ENCODE data around the gene KIRREL3.
"Not testable (repeated sequence)": the region's sequence is repeated elsewhere in the genome, so short reads cannot be mapped to it uniquely, and the experiment has no call there.

The KIRREL3 gene

DNA sequence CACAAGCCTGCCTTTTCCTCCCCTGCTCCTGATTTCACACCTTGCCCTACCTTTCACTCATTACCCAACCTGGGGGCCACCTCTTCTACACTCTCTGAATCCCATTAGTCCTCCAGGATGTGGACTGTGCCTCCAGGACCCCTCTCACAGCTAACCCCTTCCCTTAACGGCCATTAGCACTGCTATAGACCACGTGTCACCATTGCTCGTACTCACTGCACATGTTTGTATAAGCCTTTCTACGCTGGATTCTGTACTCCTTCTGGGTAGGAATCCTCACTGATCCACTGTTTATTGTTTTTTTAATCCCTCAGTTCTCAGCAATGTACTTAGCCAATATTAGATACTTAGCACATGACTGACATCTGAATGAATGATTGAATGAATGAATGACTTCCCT lies 40.9 kb downstream of the KIRREL3 start:
- no peak for DNase-seq (ENCODE audit: low read depth)
- TF ChIP-seq, protein P1, sequence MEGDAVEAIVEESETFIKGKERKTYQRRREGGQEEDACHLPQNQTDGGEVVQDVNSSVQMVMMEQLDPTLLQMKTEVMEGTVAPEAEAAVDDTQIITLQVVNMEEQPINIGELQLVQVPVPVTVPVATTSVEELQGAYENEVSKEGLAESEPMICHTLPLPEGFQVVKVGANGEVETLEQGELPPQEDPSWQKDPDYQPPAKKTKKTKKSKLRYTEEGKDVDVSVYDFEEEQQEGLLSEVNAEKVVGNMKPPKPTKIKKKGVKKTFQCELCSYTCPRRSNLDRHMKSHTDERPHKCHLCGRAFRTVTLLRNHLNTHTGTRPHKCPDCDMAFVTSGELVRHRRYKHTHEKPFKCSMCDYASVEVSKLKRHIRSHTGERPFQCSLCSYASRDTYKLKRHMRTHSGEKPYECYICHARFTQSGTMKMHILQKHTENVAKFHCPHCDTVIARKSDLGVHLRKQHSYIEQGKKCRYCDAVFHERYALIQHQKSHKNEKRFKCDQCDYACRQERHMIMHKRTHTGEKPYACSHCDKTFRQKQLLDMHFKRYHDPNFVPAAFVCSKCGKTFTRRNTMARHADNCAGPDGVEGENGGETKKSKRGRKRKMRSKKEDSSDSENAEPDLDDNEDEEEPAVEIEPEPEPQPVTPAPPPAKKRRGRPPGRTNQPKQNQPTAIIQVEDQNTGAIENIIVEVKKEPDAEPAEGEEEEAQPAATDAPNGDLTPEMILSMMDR (conservative IDR thresholded peaks at IDR 0.05; ENCODE audit: low read length), result no peak
- H3K4me3 ChIP-seq (ENCODE audit: low read length), result no peak overlapping the region

DNA sequence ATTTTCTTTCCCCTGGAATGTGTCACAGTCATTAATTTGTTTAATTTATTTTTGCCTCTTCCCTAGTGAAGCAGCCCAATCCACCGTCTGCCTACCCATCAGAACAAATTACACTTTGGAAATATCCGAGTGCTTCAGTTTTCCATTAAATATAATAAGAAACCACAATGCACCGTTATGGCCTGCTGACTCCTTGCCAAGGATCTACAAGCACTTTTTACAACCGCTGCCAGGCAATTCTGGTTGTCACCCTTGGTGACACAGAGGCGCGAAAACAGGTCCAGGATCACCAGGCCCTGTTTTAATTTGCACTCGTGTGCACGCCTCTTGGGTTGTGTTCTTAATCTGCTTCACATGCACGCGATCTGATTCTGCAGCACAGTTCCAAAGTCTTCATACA lies 43.9 kb downstream of the KIRREL3 start:
- TF ChIP-seq, protein P1 (conservative IDR thresholded peaks at IDR 0.05; ENCODE audit: low read length), result no peak
- DNase-seq (ENCODE audit: low read depth), result no peak
- H3K4me3 ChIP-seq (ENCODE audit: low read length), result no peak overlapping the region

DNA sequence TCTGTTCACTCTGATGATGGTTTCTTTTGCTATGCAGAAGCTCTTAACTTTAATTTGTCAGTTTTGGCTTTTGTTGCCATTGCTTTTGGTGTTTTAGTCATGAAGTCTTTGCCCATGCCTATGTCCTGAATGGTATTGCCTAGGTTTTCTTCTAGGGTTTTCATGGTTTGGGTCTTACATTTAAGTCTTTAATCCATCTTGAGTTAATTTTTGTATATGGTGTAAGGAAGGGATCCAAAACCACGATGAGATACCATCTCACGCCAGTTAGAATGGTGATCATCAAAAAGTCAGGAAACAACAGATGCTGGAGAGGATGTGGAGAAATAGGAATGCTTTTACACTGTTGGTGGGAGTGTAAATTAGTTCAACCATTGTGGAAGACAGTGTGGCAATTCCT lies 48.0 kb downstream of the KIRREL3 start:
- not testable (repeated sequence) for H3K4me3 ChIP-seq (ENCODE audit: low read length)
- DNase-seq (ENCODE audit: low read depth), result peak; percentile 87

DNA sequence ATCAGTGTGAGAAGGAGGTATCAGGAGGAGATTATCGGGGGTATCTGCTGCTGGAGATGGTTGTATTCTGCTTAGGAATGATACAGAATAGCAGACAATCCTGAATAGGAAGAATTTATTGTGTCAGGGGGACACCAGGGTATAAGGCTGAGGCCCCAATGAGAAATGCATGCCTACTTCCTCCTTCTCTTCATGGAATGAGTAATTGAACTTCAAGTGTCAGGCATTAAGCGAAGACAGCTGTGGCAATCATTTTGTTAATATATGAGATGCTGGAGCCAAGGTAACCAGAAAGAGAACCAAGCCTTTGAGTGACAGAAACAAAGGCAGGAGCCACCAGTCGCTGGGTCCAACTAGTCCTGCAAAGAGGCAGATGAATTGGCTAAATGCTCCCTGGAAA lies 49.1 kb downstream of the KIRREL3 start:
- DNase-seq (ENCODE audit: low read depth), result no peak
- H3K4me3 ChIP-seq (ENCODE audit: low read length), result no peak overlapping the region
- TF ChIP-seq, protein P1 (conservative IDR thresholded peaks at IDR 0.05; ENCODE audit: low read length), result no peak

DNA sequence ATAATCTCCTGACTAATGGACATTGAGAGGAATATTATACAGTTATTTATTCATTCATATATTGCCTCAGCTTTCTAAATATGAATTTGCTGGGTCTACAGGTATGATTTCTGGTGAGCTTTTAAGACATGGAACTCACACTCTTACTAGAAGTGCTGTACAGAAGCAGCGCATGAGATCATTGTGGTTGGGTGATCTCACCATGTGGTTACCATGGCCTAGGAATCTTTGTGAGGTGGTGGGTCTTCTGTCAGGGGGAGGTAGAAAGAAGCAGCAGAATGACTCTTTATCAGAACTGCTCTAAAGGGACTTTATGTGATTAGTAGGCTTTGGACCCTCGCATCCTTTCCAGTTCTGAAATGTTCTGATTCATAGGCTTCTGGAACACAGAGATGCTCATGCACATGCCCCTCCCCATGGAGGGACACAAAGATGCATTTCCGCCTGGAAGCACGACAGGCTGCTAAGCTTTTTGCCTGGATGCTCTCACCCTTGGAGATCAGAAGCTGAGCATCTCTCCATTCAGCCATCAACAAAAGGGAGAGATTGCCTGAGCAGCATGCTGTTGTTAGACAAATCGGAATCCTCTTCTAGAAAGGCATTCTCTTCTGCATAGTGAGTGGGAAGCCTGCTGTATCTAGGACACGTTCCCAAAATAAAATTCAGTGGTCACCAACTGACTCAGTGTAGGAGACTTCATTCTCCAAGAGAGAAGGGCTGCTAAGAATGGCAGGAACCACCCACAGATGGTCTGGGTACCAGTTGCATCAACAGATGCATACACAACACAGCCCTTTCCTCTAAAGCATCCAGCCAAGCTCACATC lies 51.3 kb downstream of the KIRREL3 start:
- H3K4me3 ChIP-seq (ENCODE audit: low read length), result no peak overlapping the region
- TF ChIP-seq, protein P1 (conservative IDR thresholded peaks at IDR 0.05; ENCODE audit: low read length), result no peak
- peak; percentile 70 for DNase-seq (ENCODE audit: low read depth)

DNA sequence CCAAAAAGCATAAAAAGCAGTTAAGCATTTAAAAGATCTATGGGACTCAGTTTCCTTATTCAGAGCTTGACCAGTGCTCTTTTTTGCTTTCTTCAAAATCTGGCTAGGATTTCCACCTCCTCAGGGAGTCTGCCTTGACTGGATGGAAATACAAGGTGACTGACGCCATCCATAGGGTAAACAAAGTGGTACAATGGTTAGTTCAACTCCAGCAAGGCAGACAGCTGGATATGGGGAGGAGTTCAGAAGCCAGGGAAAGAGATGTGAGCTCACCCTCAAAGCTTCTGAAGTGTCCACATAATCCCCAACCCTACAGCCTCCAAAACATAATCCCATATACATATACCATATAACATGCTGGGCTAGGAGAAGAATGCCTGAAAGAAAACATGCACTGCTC lies 52.0 kb downstream of the KIRREL3 start:
- no peak overlapping the region for H3K4me3 ChIP-seq (ENCODE audit: low read length)
- DNase-seq (ENCODE audit: low read depth), result no peak
- TF ChIP-seq, protein P1 (conservative IDR thresholded peaks at IDR 0.05; ENCODE audit: low read length), result no peak

DNA sequence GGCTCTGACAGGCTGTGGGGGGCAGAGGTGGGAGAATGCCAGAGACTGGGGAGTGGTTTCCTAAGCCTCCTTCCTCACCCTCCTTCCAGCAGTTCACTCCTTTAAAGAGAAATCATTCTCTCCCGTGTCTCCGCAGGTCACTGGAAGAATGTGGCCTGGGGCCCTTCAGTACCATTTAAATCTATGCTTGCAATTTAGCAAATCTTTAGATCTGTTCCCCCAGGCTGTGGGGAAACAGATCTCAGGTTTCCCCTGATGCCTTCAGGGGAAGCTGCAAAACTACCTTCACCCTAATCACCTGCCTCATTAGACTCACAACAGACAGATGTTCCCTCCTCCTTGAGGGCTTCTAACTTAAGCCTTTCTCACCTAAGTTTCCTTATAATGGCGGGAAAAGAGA lies 55.3 kb downstream of the KIRREL3 start:
- no peak for DNase-seq (ENCODE audit: low read depth)
- TF ChIP-seq, protein P1 (conservative IDR thresholded peaks at IDR 0.05; ENCODE audit: low read length), result no peak
- no peak overlapping the region for H3K4me3 ChIP-seq (ENCODE audit: low read length)

Measured in AG10803 (cell line).